Posterior vena cava (tissue), 2 donors: ENCODE measurements around the gene ARHGEF1. TPM values are rescaled to one million over a fixed set of nuclear protein-coding genes. Genes with fewer than 3 reads are reported as not detected.

Experiments used
- DNase-seq: peaks from one replicate; pipeline ENCODE4 v3.0.0-alpha.2; 2020; ENCODE audit warnings: low spot score
- intact Hi-C, 2 donors: fragments of 100-400 bp; cut with DNase I; formaldehyde crosslinking; loops; one replicate each; pipeline versions ENCODE4 v1.14.1 to v1.14.2; 2022 to 2023
- total RNA-seq, 2 donors: library from RNA; stranded (reverse); fragmentation: NEBNext Ultra II Directional; extraction: Animal tissue kit (Norgen Biotek cat#: 25700); gene quantifications; one replicate each; pipeline ENCODE4 v1.2.1, GENCODE V29; 2021
- donor health status: DM: yes; HTN: yes; CAD: no.
- donor health status: DM: yes; HTN: yes; CAD: no.

ARHGEF1 gene
- total RNA-seq, 2 donors from 2014 or later, result 73.4 to 73.7 TPM

GRCh38 chr19:41897820-41898219 lies 14.8 kb downstream of the ARHGEF1 start:
- DNase-seq, result no peak
- intact Hi-C loops, result no loop called here

GRCh38 chr19:41898235-41898634 lies 15.3 kb downstream of the ARHGEF1 start:
- DNase-seq, result no peak
- intact Hi-C loops, result no loop called here

- intact Hi-C loops, result no loop called here
Measured at GRCh38 chr19:41901707-41902360, 18.9 kb downstream of the ARHGEF1 start.

GRCh38 chr19:41902594-41902993 lies 19.6 kb downstream of the ARHGEF1 start:
- DNase-seq, result no peak
- intact Hi-C loops, result no loop called here

More at GRCh38 chr19:41901707-41902360, 18.9 kb downstream of the ARHGEF1 start:
- no peak for DNase-seq

- intact Hi-C loops, result no loop called here
- no peak for DNase-seq
Measured at GRCh38 chr19:41903193-41903953, 20.4 kb downstream of the ARHGEF1 start.

- intact Hi-C loops, result no loop called here
- DNase-seq, result no peak
Measured at GRCh38 chr19:41904118-41904870, 21.3 kb downstream of the ARHGEF1 start.

- DNase-seq, result no peak
- intact Hi-C loops, result no loop called here
Measured at GRCh38 chr19:41905273-41906002, 22.5 kb downstream of the ARHGEF1 start.

GRCh38 chr19:41906271-41906670 lies 23.3 kb downstream of the ARHGEF1 start:
- DNase-seq, result no peak
- intact Hi-C loops, result no loop called here

GRCh38 chr19:41906916-41907680 lies 24.1 kb downstream of the ARHGEF1 start:
- DNase-seq, result no peak
- intact Hi-C loops, result no loop called here

GRCh38 chr19:41907994-41908615 lies 25.1 kb downstream of the ARHGEF1 start:
- intact Hi-C loops, result no loop called here
- no peak for DNase-seq

GRCh38 chr19:41908724-41909464 lies 25.9 kb downstream of the ARHGEF1 start:
- intact Hi-C loops, result no loop called here
- no peak for DNase-seq

- DNase-seq, result no peak
- intact Hi-C loops, result no loop called here
Measured at GRCh38 chr19:41909706-41910105, 26.7 kb downstream of the ARHGEF1 start.

- intact Hi-C loops, result no loop called here
- no peak for DNase-seq
Measured at GRCh38 chr19:41910240-41910991, 27.4 kb downstream of the ARHGEF1 start.

- DNase-seq, result no peak
- intact Hi-C loops, result no loop called here
Measured at GRCh38 chr19:41910992-41911888, 28.3 kb downstream of the ARHGEF1 start.

- intact Hi-C loops, result no loop called here
- DNase-seq, result no peak
Measured at GRCh38 chr19:41911889-41912731, 29.1 kb downstream of the ARHGEF1 start.
